Natural killer cell (primary cell): ENCODE measurements around the gene PNMA6F. TPM values are rescaled to one million over a fixed set of nuclear protein-coding genes. Genes with fewer than 3 reads are reported as not detected.

Experiments
- ATAC-seq, 3 donors: fragments of 150-1000 bp in 2 of 3; fragments of 200-7000 bp in 1 of 3; cut with Tn5 transposase; 1 replicate in 1 of 3; 2 replicates in 2 of 3; pipeline ENCODE4 v1.10.0; 2021; ENCODE audit warnings: mild to moderate bottlenecking in 2 of 3, moderate library complexity in 2 of 3
- DNase-seq, 2 donors: peaks; one replicate each; pipeline versions ENCODE4 v3.0.0 to v3.0.0-alpha.2; 2013 to 2021; ENCODE audit warnings: mixed read lengths in 1 of 2
- H3K27ac ChIP-seq: one replicate; pipeline ENCODE4 v1.5.1; 2013; ENCODE audit warnings: mild to moderate bottlenecking, low read length
- H3K27me3 ChIP-seq: one replicate; pipeline ENCODE4 v1.6.1; 2013; ENCODE audit warnings: low read length; ENCODE audit not compliant: control insufficient read depth, insufficient read depth
- H3K36me3 ChIP-seq: one replicate; pipeline ENCODE4 v1.6.1; 2013; ENCODE audit warnings: low read length; ENCODE audit not compliant: control insufficient read depth, insufficient read depth
- H3K4me1 ChIP-seq: one replicate; pipeline ENCODE4 v1.6.1; 2013; ENCODE audit warnings: low read length; ENCODE audit not compliant: control insufficient read depth, insufficient read depth
- H3K4me3 ChIP-seq: one replicate; pipeline ENCODE4 v1.5.1; 2013; ENCODE audit warnings: low read length
- H3K9me3 ChIP-seq: one replicate; pipeline ENCODE4 v1.6.1; 2013; ENCODE audit warnings: low read length; ENCODE audit not compliant: control insufficient read depth, insufficient read depth
- H3K27ac Mint-ChIP-seq, 2 donors: one replicate each; pipeline ENCODE4 v1.8.0; 2022; ENCODE audit warnings: mild to moderate bottlenecking in 2 of 2, mixed read lengths in 2 of 2, moderate library complexity in 1 of 2
- H3K27me3 Mint-ChIP-seq, 2 donors: one replicate each; pipeline ENCODE4 v1.8.0; 2022; ENCODE audit warnings: low read depth in 2 of 2, mixed read lengths in 2 of 2
- H3K36me3 Mint-ChIP-seq: one replicate; pipeline ENCODE4 v1.8.0; 2022; ENCODE audit warnings: mixed read lengths
- H3K4me1 Mint-ChIP-seq, 2 donors: one replicate each; pipeline ENCODE4 v1.8.0; 2022; ENCODE audit warnings: mixed read lengths in 2 of 2
- H3K4me3 Mint-ChIP-seq: one replicate; pipeline ENCODE4 v1.8.0; 2022; ENCODE audit warnings: mild to moderate bottlenecking, moderate library complexity, mixed read lengths
- H3K9me3 Mint-ChIP-seq, 2 donors: one replicate each; pipeline ENCODE4 v1.8.0; 2022; ENCODE audit warnings: mixed read lengths in 2 of 2
- CTCF ChIP-seq: fragments of 200-600 bp; IDR thresholded peaks from one replicate; pipeline ENCODE4 v1.8.0; 2022; ENCODE audit warnings: antibody characterized with exemption
- WGBS: methylation state at CpG from one replicate; pipeline ENCODE4 v1.1.7; 2013; ENCODE audit warnings: missing lambda C conversion rate; ENCODE audit not compliant: insufficient coverage; 5-methylcytosine and 5-hydroxymethylcytosine counted together
- intact Hi-C: fragments of 100-400 bp; cut with micrococcal nuclease; formaldehyde crosslinking; loops from one replicate; pipeline ENCODE4 v1.14.2; 2022
- total RNA-seq, 4 donors: library from RNA; stranded (reverse); fragments of 120-200 nt in 1 of 4; gene quantifications; one replicate each; pipeline versions ENCODE4 v1.2.3 to v1.2.4, GENCODE V29; 2013 to 2022

PNMA6F gene
- total RNA-seq, 3 donors from 2014 or later (not counting 1 experiment from before 2014, with no cell fraction given) = not detected

- peaks cover 0 to 24% of the 10 kb centered on the region in 2 donors for H3K27me3 Mint-ChIP-seq
- H3K36me3 Mint-ChIP-seq = no peaks in the 10 kb centered on the region
- Histone ChIP-seq H3K4me3 (no peak overlapping the region), H3K27ac (no peak overlapping the region), H3K36me3 (no peaks in the 10 kb centered on the region), H3K27me3 (no peaks in the 10 kb centered on the region), H3K4me1 (no peaks in the 10 kb centered on the region), H3K9me3 (no peaks in the 10 kb centered on the region)
- TF ChIP-seq CTCF = no peak
- no peaks in the 10 kb centered on the region for H3K4me1 Mint-ChIP-seq
- DNase-seq (no peak), ATAC-seq (no peak)
- WGBS = no CpG with 5 or more reads among the region's 2 CpGs
- H3K4me3 Mint-ChIP-seq = no peak overlapping the region
- H3K27ac Mint-ChIP-seq = no peak overlapping the region
- intact Hi-C loops = no loop called here
- H3K9me3 Mint-ChIP-seq = no peaks in the 10 kb centered on the region
Observed at GRCh38 chrX:153361781-153362397, 40.3 kb upstream of the PNMA6F start.

- Histone ChIP-seq H3K36me3 (no peaks in the 10 kb centered on the region), H3K4me1 (no peaks in the 10 kb centered on the region), H3K4me3 (no peak overlapping the region), H3K27ac (no peak overlapping the region), H3K27me3 (no peaks in the 10 kb centered on the region), H3K9me3 (no peaks in the 10 kb centered on the region)
- H3K36me3 Mint-ChIP-seq = no peaks in the 10 kb centered on the region
- TF ChIP-seq CTCF = no peak
- H3K27ac Mint-ChIP-seq = no peak overlapping the region
- intact Hi-C loops = no loop called here
- WGBS = 100% methylated on average over 1 of the region's 1 CpG
- H3K4me1 Mint-ChIP-seq = no peaks in the 10 kb centered on the region
- DNase-seq (no peak), ATAC-seq (no peak)
- no peaks in the 10 kb centered on the region for H3K27me3 Mint-ChIP-seq
- H3K4me3 Mint-ChIP-seq = no peak overlapping the region
- H3K9me3 Mint-ChIP-seq = no peaks in the 10 kb centered on the region
Observed at GRCh38 chrX:153357877-153358276, 36.3 kb upstream of the PNMA6F start.

GRCh38 chrX:153353416-153353815, 31.8 kb upstream of the PNMA6F start:
- no peaks in the 10 kb centered on the region for H3K4me1 ChIP-seq
- no peaks in the 10 kb centered on the region for H3K27me3 ChIP-seq
- H3K4me3 ChIP-seq = no peak overlapping the region
- H3K4me1 Mint-ChIP-seq = peaks cover 0 to 5% of the 10 kb centered on the region in 2 donors
- no peak for ATAC-seq
- H3K9me3 ChIP-seq = no peaks in the 10 kb centered on the region
- no peaks in the 10 kb centered on the region for H3K36me3 ChIP-seq
- H3K27ac ChIP-seq = no peak overlapping the region
- H3K4me3 Mint-ChIP-seq = no peak overlapping the region
- H3K27ac Mint-ChIP-seq = no peak overlapping the region
- H3K9me3 Mint-ChIP-seq = no peaks in the 10 kb centered on the region
- no peaks in the 10 kb centered on the region for H3K27me3 Mint-ChIP-seq
- no peaks in the 10 kb centered on the region for H3K36me3 Mint-ChIP-seq
- 79% methylated on average over 10 of the region's 12 CpGs for WGBS
- intact Hi-C loops = no loop called here
- no peak for TF ChIP-seq CTCF
- no peak for DNase-seq

GRCh38 chrX:153352858-153353257, 31.3 kb upstream of the PNMA6F start:
- H3K27ac Mint-ChIP-seq = no peak overlapping the region
- H3K9me3 Mint-ChIP-seq = no peaks in the 10 kb centered on the region

More at GRCh38 chrX:153352858-153353257, 31.3 kb upstream of the PNMA6F start:
- intact Hi-C loops = no loop called here
- no peak overlapping the region for H3K27ac ChIP-seq
- no peaks in the 10 kb centered on the region for H3K4me1 ChIP-seq
- H3K36me3 Mint-ChIP-seq = no peaks in the 10 kb centered on the region
- DNase-seq (no peak), ATAC-seq (no peak)
- H3K9me3 ChIP-seq = no peaks in the 10 kb centered on the region
- peaks cover 1% of the 10 kb centered on the region for H3K36me3 ChIP-seq
- H3K27me3 ChIP-seq = no peaks in the 10 kb centered on the region
- H3K27me3 Mint-ChIP-seq = no peaks in the 10 kb centered on the region
- no peak overlapping the region for H3K4me3 Mint-ChIP-seq
- H3K4me3 ChIP-seq = no peak overlapping the region
- TF ChIP-seq CTCF = no peak
- 100% methylated on average over 3 of the region's 3 CpGs for WGBS
- H3K4me1 Mint-ChIP-seq = peaks cover 0 to 5% of the 10 kb centered on the region in 2 donors
